A549 (cell line): Measurements from ENCODE around the gene UPK1A. TPM values are rescaled to one million over a fixed set of nuclear protein-coding genes. Genes with fewer than 3 reads are reported as not detected.

Source experiments
- ATAC-seq, 2 experiments: fragments of 200-7000 bp in 1 of 2; fragments of >200 bp in 1 of 2; cut with Nextera tagmentation in 1 of 2; cut with Tn5 transposase in 1 of 2; 3 replicates each; pipeline versions ENCODE4 v1.8.0 to v1.9.1; 2018 to 2020; ENCODE audit warnings: mild to moderate bottlenecking in 1 of 2, moderate library complexity in 1 of 2
- CTCF ChIA-PET: fragments of 300-600 bp; sonication (Branson Sonifier 250); formaldehyde crosslinking; extraction: SDS; loops from one replicate; lab custom pipeline; 2021; ENCODE audit warnings: antibody characterized with exemption, inconsistent platforms; lab: Yijun Ruan, JAX
- POLR2A ChIA-PET: fragments of 350-600 bp; formaldehyde crosslinking; extraction: SDS; loops from one replicate; lab custom pipeline; 2021; ENCODE audit warnings: antibody characterized with exemption, inconsistent platforms; lab: Yijun Ruan, JAX
- DNase-seq, 2 experiments: peaks; one replicate each; pipeline versions ENCODE4 v3.0.0 to v3.0.0-alpha.2; 2011 to 2016; ENCODE audit warnings: low read depth in 1 of 2, low spot score in 1 of 2
- FAIRE-seq: peaks from 2 replicates; lab custom pipeline; 2011; peaks lifted over from hg19 to GRCh38; lab: Jason Lieb, UNC
- H3K27ac ChIP-seq, 2 experiments: fragments of >200 bp; sonication (Bioruptor Twin); formaldehyde crosslinking; 3 replicates each; pipeline ENCODE4 v1.5.1; 2016 to 2017
- H3K4me1 ChIP-seq: fragments of >200 bp; sonication (Bioruptor Twin); formaldehyde crosslinking; 3 replicates; pipeline ENCODE4 v1.6.1; 2016
- H3K4me2 ChIP-seq: fragments of >200 bp; sonication (Bioruptor Twin); formaldehyde crosslinking; 3 replicates; pipeline ENCODE4 v1.6.1; 2016
- H3K4me3 ChIP-seq: fragments of >200 bp; sonication (Bioruptor Twin); formaldehyde crosslinking; 3 replicates; pipeline ENCODE4 v1.5.1; 2016
- H3K9me3 ChIP-seq: fragments of >200 bp; sonication (Bioruptor Twin); formaldehyde crosslinking; 3 replicates; pipeline ENCODE4 v1.6.1; 2016
- CBX2 ChIP-seq: fragments of 200-600 bp; sonication (generic); IDR thresholded peaks from 2 replicates; pipeline ENCODE4 v1.6.1; 2016; ENCODE audit warnings: low read depth, mild to moderate bottlenecking, borderline replicate concordance
- CBX8 ChIP-seq: fragments of 200-600 bp; sonication (generic); IDR thresholded peaks from 2 replicates; pipeline ENCODE4 v1.6.1; 2016
- CHD4 ChIP-seq: fragments of 200-600 bp; sonication (generic); IDR thresholded peaks from 2 replicates; pipeline ENCODE4 v1.6.1; 2016; ENCODE audit warnings: antibody characterized with exemption, mild to moderate bottlenecking, borderline replicate concordance
- EHF ChIP-seq: fragments of 250-450 bp; sonication (Bioruptor Pico); IDR thresholded peaks from 2 replicates; pipeline ENCODE4 v1.5.0; 2020; ENCODE audit warnings: mild to moderate bottlenecking
- EHMT2 ChIP-seq: fragments of 200-600 bp; sonication (generic); IDR thresholded peaks from 2 replicates; pipeline ENCODE4 v1.6.1; 2016; ENCODE audit warnings: antibody characterized with exemption, low read depth, mild to moderate bottlenecking, moderate library complexity
- FOSB ChIP-seq: fragments of 250-450 bp; sonication (Bioruptor Pico); IDR thresholded peaks from 2 replicates; pipeline ENCODE4 v1.5.0; 2020; ENCODE audit warnings: mild to moderate bottlenecking, moderate library complexity
- FOSL2 ChIP-seq, 2 experiments: fragments of 450-650 bp in 1 of 2; fragments of >200 bp in 1 of 2; sonication (Bioruptor Twin) in 1 of 2; formaldehyde crosslinking; IDR thresholded peaks; 2 replicates each; pipeline versions ENCODE4 v1.5.0 to v1.6.1; 2016 to 2020; ENCODE audit warnings: mild to moderate bottlenecking in 1 of 2, moderate library complexity in 1 of 2
- FOXS1 ChIP-seq: fragments of 250-450 bp; sonication (Bioruptor Pico); IDR thresholded peaks from 2 replicates; pipeline ENCODE4 v1.5.0; 2020; ENCODE audit warnings: mild to moderate bottlenecking, moderate library complexity
- GATA3 ChIP-seq: IDR thresholded peaks from 2 replicates; pipeline ENCODE4 v1.6.1; 2012; ENCODE audit warnings: borderline replicate concordance
- HOXB13 ChIP-seq: fragments of 250-450 bp; sonication (Bioruptor Pico); IDR thresholded peaks from 2 replicates; pipeline ENCODE4 v1.5.0; 2020; ENCODE audit warnings: low read depth, mild to moderate bottlenecking, moderate library complexity
- JUNB ChIP-seq: fragments of >200 bp; sonication (Bioruptor Twin); formaldehyde crosslinking; IDR thresholded peaks from 2 replicates; pipeline ENCODE4 v1.6.1; 2016
- MYC ChIP-seq: IDR thresholded peaks from 2 replicates; pipeline ENCODE4 v1.6.1; 2012; ENCODE audit warnings: mild to moderate bottlenecking, inconsistent platforms, low read length, improper control_type of control experiment, borderline replicate concordance
- NFE2L2 ChIP-seq: fragments of 150-350 bp; conservative IDR thresholded peaks from 2 replicates; pipeline ENCODE4 v1.6.1; 2014; ENCODE audit warnings: low read length
- NR3C1 ChIP-seq: fragments of >200 bp; sonication (Bioruptor Twin); formaldehyde crosslinking; IDR thresholded peaks from 3 replicates; pipeline ENCODE4 v1.6.1; 2017
- POLR2A ChIP-seq: IDR thresholded peaks from 2 replicates; pipeline ENCODE4 v1.6.1; 2012; ENCODE audit warnings: mild to moderate bottlenecking, low read length
- RAD21 ChIP-seq, 2 experiments: fragments of >200 bp in 1 of 2; sonication (Bioruptor Twin) in 1 of 2; formaldehyde crosslinking in 1 of 2; IDR thresholded peaks in 1 of 2; conservative IDR thresholded peaks in 1 of 2; 2 replicates in 1 of 2; 3 replicates in 1 of 2; pipeline ENCODE4 v1.6.1; 2012 to 2018; ENCODE audit warnings: inconsistent platforms in 1 of 2
- RARB ChIP-seq: fragments of 250-450 bp; sonication (Bioruptor Pico); IDR thresholded peaks from 2 replicates; pipeline ENCODE4 v1.8.0; 2021; ENCODE audit warnings: mild to moderate bottlenecking, moderate library complexity
- SMC3 ChIP-seq: fragments of >200 bp; sonication (Bioruptor Twin); formaldehyde crosslinking; IDR thresholded peaks from 3 replicates; pipeline ENCODE4 v1.6.1; 2018; ENCODE audit warnings: inconsistent platforms
- SREBF2 ChIP-seq: fragments of 450-650 bp; IDR thresholded peaks from 2 replicates; pipeline ENCODE4 v1.6.1; 2014; ENCODE audit warnings: mild to moderate bottlenecking, moderate library complexity
- TFCP2L1 ChIP-seq: fragments of 250-450 bp; sonication (Bioruptor Pico); IDR thresholded peaks from 2 replicates; pipeline ENCODE4 v1.5.0; 2021; ENCODE audit warnings: mild to moderate bottlenecking
- TP53 ChIP-seq: fragments of 250-450 bp; sonication (Bioruptor Pico); IDR thresholded peaks from 2 replicates; pipeline ENCODE4 v1.5.0; 2021; ENCODE audit warnings: mild to moderate bottlenecking, moderate library complexity
- ZSCAN20 ChIP-seq: fragments of 250-450 bp; sonication (Bioruptor Pico); IDR thresholded peaks from 2 replicates; pipeline ENCODE4 v1.8.0; 2022; ENCODE audit warnings: mild to moderate bottlenecking, moderate library complexity
- WGBS: methylation state at CpG from one replicate; pipeline ENCODE4 v1.1.6; 2017; ENCODE audit errors: missing lambda C conversion rate; 5-methylcytosine and 5-hydroxymethylcytosine counted together
- polyA plus RNA-seq, 4 experiments: library from polyadenylated mRNA; depleted of rRNA in 3 of 4; stranded (reverse); fragments of >200 nt; fragmentation: RNase III in 1 of 4; extraction: RNeasy Plus Mini Kit Qiagen cat#74134 plus additional on column Dnase treatment in 1 of 4; gene quantifications; 2 replicates in 3 of 4; 3 replicates in 1 of 4; pipeline ENCODE4 v1.2.3, GENCODE V29; 2011 to 2017
- TF ChIP-seq, protein P1 (sequence below): IDR thresholded peaks from 2 replicates; pipeline ENCODE4 v1.6.1; 2012
- TF ChIP-seq, protein P2 (sequence below): fragments of 250-450 bp; sonication (Bioruptor Pico); IDR thresholded peaks from 2 replicates; pipeline ENCODE4 v1.5.0; 2021; ENCODE audit warnings: mild to moderate bottlenecking, moderate library complexity, borderline replicate concordance
- TF ChIP-seq, protein P3 (sequence below): IDR thresholded peaks from 2 replicates; pipeline ENCODE4 v1.6.1; 2012

Gene UPK1A
- polyA plus RNA-seq, 2 of the 4 experiments (the other 2 are of a cell fraction) = 0.44 to 0.78 TPM

DNA sequence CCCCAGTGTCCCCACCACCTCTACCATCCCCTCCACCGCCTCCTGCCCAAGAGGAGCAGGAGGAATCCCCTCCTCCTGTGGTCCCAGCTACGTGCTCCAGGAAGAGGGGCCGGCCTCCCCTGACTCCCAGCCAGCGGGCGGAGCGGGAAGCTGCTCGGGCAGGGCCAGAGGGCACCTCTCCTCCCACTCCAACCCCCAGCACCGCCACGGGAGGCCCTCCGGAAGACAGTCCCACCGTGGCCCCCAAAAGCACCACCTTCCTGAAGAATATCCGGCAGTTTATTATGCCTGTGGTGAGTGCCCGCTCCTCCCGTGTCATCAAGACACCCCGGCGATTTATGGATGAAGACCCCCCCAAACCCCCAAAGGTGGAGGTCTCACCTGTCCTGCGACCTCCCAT, 54.3 kb downstream of the UPK1A start:
- H3K4me2 ChIP-seq = no peak overlapping the region
- no peaks in the 10 kb centered on the region for H3K9me3 ChIP-seq
- ATAC-seq (no peak), DNase-seq (no peak), FAIRE-seq (no peak)
- WGBS = 95% methylated on average over 17 of the region's 17 CpGs
- ChIA-PET POLR2A (no interaction called here), CTCF (interaction anchor here (1.2 to 5.0 kb wide), 7 partner anchors 12 to 368 kb away, joined by 3 to 29 read pairs (median 6); partner anchors contain the start of genes PSENEN and U2AF1L4)
- no peak overlapping the region for H3K27ac ChIP-seq
- TF ChIP-seq CHD4 (no peak), NR3C1 (no peak), MYC (no peak), JUNB (no peak)
- TF ChIP-seq, protein P1, sequence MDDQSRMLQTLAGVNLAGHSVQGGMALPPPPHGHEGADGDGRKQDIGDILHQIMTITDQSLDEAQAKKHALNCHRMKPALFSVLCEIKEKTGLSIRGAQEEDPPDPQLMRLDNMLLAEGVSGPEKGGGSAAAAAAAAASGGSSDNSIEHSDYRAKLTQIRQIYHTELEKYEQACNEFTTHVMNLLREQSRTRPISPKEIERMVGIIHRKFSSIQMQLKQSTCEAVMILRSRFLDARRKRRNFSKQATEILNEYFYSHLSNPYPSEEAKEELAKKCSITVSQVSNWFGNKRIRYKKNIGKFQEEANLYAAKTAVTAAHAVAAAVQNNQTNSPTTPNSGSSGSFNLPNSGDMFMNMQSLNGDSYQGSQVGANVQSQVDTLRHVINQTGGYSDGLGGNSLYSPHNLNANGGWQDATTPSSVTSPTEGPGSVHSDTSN = no peak
- H3K4me1 ChIP-seq = peaks cover 15% of the 10 kb centered on the region
- H3K4me3 ChIP-seq = no peak overlapping the region

DNA sequence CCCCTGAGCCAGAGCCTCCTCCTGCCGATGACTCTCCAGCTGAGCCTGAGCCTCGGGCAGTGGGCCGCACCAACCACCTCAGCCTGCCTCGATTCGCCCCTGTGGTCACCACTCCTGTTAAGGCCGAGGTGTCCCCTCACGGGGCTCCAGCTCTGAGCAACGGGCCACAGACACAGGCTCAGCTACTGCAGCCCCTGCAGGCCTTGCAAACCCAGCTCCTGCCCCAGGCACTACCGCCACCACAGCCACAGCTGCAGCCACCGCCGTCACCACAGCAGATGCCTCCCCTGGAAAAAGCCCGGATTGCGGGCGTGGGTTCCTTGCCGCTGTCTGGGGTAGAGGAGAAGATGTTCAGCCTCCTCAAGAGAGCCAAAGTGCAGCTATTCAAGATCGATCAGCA, 55.1 kb downstream of the UPK1A start:
- no peak overlapping the region for H3K4me3 ChIP-seq
- ChIA-PET CTCF (interaction anchor here (1.0 to 5.0 kb wide), 11 partner anchors 9 to 369 kb away, joined by 3 to 29 read pairs (median 4); partner anchors contain the start of genes LIN37, PSENEN and U2AF1L4), POLR2A (no interaction called here)
- no peak overlapping the region for H3K4me2 ChIP-seq
- no peak for TF ChIP-seq FOSB (CRISPR knock-in tag)
- TF ChIP-seq EHMT2 = no peak
- TF ChIP-seq TFCP2L1 (CRISPR knock-in tag) = no peak
- TF ChIP-seq SMC3 = no peak
- no peak for TF ChIP-seq JUNB
- TF ChIP-seq CBX2 = no peak
- TF ChIP-seq, protein P2, sequence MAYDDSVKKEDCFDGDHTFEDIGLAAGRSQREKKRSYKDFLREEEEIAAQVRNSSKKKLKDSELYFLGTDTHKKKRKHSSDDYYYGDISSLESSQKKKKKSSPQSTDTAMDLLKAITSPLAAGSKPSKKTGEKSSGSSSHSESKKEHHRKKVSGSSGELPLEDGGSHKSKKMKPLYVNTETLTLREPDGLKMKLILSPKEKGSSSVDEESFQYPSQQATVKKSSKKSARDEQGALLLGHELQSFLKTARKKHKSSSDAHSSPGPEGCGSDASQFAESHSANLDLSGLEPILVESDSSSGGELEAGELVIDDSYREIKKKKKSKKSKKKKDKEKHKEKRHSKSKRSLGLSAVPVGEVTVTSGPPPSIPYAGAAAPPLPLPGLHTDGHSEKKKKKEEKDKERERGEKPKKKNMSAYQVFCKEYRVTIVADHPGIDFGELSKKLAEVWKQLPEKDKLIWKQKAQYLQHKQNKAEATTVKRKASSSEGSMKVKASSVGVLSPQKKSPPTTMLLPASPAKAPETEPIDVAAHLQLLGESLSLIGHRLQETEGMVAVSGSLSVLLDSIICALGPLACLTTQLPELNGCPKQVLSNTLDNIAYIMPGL (CRISPR knock-in tag) = no peak
- TF ChIP-seq, protein P3, sequence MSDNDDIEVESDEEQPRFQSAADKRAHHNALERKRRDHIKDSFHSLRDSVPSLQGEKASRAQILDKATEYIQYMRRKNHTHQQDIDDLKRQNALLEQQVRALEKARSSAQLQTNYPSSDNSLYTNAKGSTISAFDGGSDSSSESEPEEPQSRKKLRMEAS = no peak
- TF ChIP-seq TP53 (CRISPR knock-in tag) = no peak
- TF ChIP-seq ZSCAN20 (CRISPR knock-in tag) = no peak
- TF ChIP-seq HOXB13 = no peak
- TF ChIP-seq EHF (CRISPR knock-in tag) = no peak
- no peak for TF ChIP-seq FOXS1 (CRISPR knock-in tag)
- TF ChIP-seq FOSL2 (IDR thresholded peaks at IDR 0.05) = no peak
- no peak for TF ChIP-seq FOSL2 (CRISPR knock-in tag; IDR thresholded peaks at IDR 0.05)
- TF ChIP-seq NFE2L2 = no peak
- TF ChIP-seq GATA3 = no peak
- no peak for TF ChIP-seq POLR2A
- no peak for TF ChIP-seq SREBF2
- no peak for TF ChIP-seq RAD21 (conservative IDR thresholded peaks at IDR 0.05 in 1 of 2, IDR thresholded peaks at IDR 0.05 in 1 of 2)
- no peak for TF ChIP-seq CBX8
- ATAC-seq (no peak), FAIRE-seq (no peak), DNase-seq (no peak)
- H3K27ac ChIP-seq = no peak overlapping the region
- 96% methylated on average over 16 of the region's 16 CpGs for WGBS
- no peaks in the 10 kb centered on the region for H3K9me3 ChIP-seq
- peaks cover 9% of the 10 kb centered on the region for H3K4me1 ChIP-seq

DNA sequence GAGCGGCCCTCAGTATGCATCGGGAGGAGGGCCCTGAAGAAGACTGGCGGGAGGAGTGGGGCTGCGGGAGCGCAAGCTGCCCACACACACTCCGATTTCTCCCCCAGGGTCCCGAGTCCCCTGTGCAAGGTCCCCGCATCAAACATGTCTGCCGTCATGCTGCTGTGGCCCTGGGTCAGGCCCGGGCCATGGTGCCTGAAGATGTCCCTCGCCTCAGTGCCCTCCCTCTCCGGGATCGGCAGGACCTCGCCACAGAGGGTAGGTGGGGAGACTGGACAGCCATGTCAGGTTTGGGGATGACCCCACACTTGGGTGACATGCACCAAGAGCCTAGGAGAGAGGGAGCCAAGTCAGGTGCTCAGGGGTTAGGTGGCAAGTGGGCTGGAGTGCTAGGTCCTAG, 56.1 kb downstream of the UPK1A start:
- no peak for TF ChIP-seq RARB (CRISPR knock-in tag)
- TF ChIP-seq, all 56 proteins: peak for 0
- Histone ChIP-seq H3K4me2 (no peak overlapping the region), H3K9me3 (no peaks in the 10 kb centered on the region), H3K4me3 (no peak overlapping the region), H3K27ac (no peak overlapping the region), H3K4me1 (peaks cover 9% of the 10 kb centered on the region)
- DNase-seq (no peak), ATAC-seq (no peak), FAIRE-seq (no peak)
- CTCF ChIA-PET = interaction anchor here (0.7 to 5.0 kb wide), 6 partner anchors 10 to 94 kb away, joined by 3 to 26 read pairs (median 4); partner anchors contain the start of gene LIN37
- POLR2A ChIA-PET = no interaction called here
- WGBS = 94% methylated on average over 12 of the region's 14 CpGs
